Stomach (tissue), 9 donors: ENCODE results near the gene APRT. TPM values are rescaled to one million over a fixed set of nuclear protein-coding genes. Genes with fewer than 3 reads are reported as not detected.

ENCODE experiments used
- DNase-seq, 2 donors: peaks; one replicate each; pipeline versions ENCODE4 v3.0.0 to v3.0.0-alpha.2; 2013 to 2019
- H3K27ac ChIP-seq, 5 donors: fragments of 200-600 bp in 4 of 5; sonication (generic) in 4 of 5; one replicate each; pipeline ENCODE4 v1.5.1; 2013 to 2019; ENCODE audit warnings: mild to moderate bottlenecking in 1 of 5, moderate library complexity in 1 of 5
- H3K27me3 ChIP-seq, 3 donors: fragments of 200-600 bp; sonication (generic); one replicate each; pipeline ENCODE4 v1.5.1; 2017 to 2019; ENCODE audit warnings: mixed run types in 1 of 3
- H3K36me3 ChIP-seq, 4 donors: fragments of 200-600 bp; sonication (generic); 1 replicate in 3 of 4; 2 replicates in 1 of 4; pipeline ENCODE4 v1.5.1; 2016 to 2019
- H3K4me1 ChIP-seq, 4 donors: fragments of 200-600 bp; sonication (generic); one replicate each; pipeline ENCODE4 v1.5.1; 2016 to 2019
- H3K4me3 ChIP-seq, 4 donors: fragments of 200-600 bp; sonication (generic) in 3 of 4; one replicate each; pipeline ENCODE4 v1.5.1; 2016 to 2019; ENCODE audit warnings: mild to moderate bottlenecking in 1 of 4
- H3K9me3 ChIP-seq, 4 donors: fragments of 200-600 bp; sonication (generic); one replicate each; pipeline ENCODE4 v1.5.1; 2016 to 2019
- CTCF ChIP-seq, 7 experiments: fragments of 450-650 bp in 4 of 7; fragments of 200-600 bp in 3 of 7; sonication (generic) in 3 of 7; IDR thresholded peaks; one replicate each; pipeline ENCODE4 v1.5.1; 2016 to 2019; ENCODE audit warnings: antibody characterized with exemption in 7 of 7, control low read depth in 2 of 7, mild to moderate bottlenecking in 1 of 7
- EP300 ChIP-seq: sonication (generic); formaldehyde crosslinking; IDR thresholded peaks from one replicate; pipeline ENCODE4 v1.6.1; 2017; ENCODE audit warnings: antibody characterized with exemption
- POLR2A ChIP-seq, 4 donors: fragments of 450-650 bp; IDR thresholded peaks; one replicate each; pipeline ENCODE4 v1.6.1; 2016; ENCODE audit warnings: antibody characterized with exemption in 4 of 4, control low read depth in 2 of 4, mild to moderate bottlenecking in 1 of 4, moderate library complexity in 1 of 4
- POLR2AphosphoS5 ChIP-seq, 3 donors: sonication (generic); formaldehyde crosslinking; IDR thresholded peaks; one replicate each; pipeline ENCODE4 v1.6.1; 2016; ENCODE audit warnings: antibody characterized with exemption in 3 of 3
- WGBS, 5 donors: extraction: QIAGEN DNeasy Blood & Tissue Kit in 3 of 5; methylation state at CpG; one replicate each; pipeline versions ENCODE4 v1.1.5 to v1.1.7; 2013 to 2018; 5-methylcytosine and 5-hydroxymethylcytosine counted together
- intact Hi-C: fragments of 100-400 bp; cut with DNase I; formaldehyde crosslinking; loops from one replicate; pipeline ENCODE4 v1.15.1; 2023; ENCODE audit warnings: low total_unique reads
- polyA plus RNA-seq, 3 donors: library from polyadenylated mRNA; stranded (reverse); fragments of 200-250 nt; gene quantifications; one replicate each; pipeline ENCODE4 v1.2.3, GENCODE V29; 2013
- total RNA-seq, 5 donors: library from RNA; depleted of rRNA; stranded (reverse); fragments of >200 nt; gene quantifications; one replicate each; pipeline versions ENCODE4 v1.1.0 to v1.2.3, GENCODE V29; 2014 to 2016
- donor health status: healthy with polysubstance abuse.
- donor health status: Bipolar disorder and iron deficiency.
- donor health status: healthy.

APRT gene
- total and polyA plus RNA-seq, 8 donors, result 18.1 to 340 (median 232) TPM

- 79 to 89% (median 84%) methylated on average over 21 to 24 of the region's 24 CpGs for WGBS, 5 donors
- no peak for TF ChIP-seq POLR2AphosphoS5 (IDR thresholded peaks at IDR 0.05)
- no peak for TF ChIP-seq POLR2A (IDR thresholded peaks at IDR 0.05)
- TF ChIP-seq EP300, result no peak
- no peak for TF ChIP-seq CTCF (IDR thresholded peaks at IDR 0.05)
- H3K4me1 ChIP-seq, result peaks cover 0 to 4% (median 0%) of the 10 kb centered on the region in 4 donors
- H3K36me3 ChIP-seq, result peaks cover 4 to 64% (median 54%) of the 10 kb centered on the region in 4 donors
- H3K4me3 ChIP-seq, result no peak overlapping the region
- DNase-seq, result no peak
- intact Hi-C loops, result no loop called here
- no peak overlapping the region for H3K27ac ChIP-seq
- no peaks in the 10 kb centered on the region for H3K9me3 ChIP-seq
- no peaks in the 10 kb centered on the region for H3K27me3 ChIP-seq
Observed at GRCh38 chr16:88828711-88829110, 17.0 kb upstream of the APRT start.

GRCh38 chr16:88827727-88828126 lies 16.0 kb upstream of the APRT start:
- TF ChIP-seq POLR2A (IDR thresholded peaks at IDR 0.05) (no peak), POLR2AphosphoS5 (IDR thresholded peaks at IDR 0.05) (no peak)
- peaks cover 0 to 4% (median 0%) of the 10 kb centered on the region in 4 donors for H3K4me1 ChIP-seq
- intact Hi-C loops, result no loop called here
- no peak overlapping the region for H3K4me3 ChIP-seq
- no peaks in the 10 kb centered on the region for H3K27me3 ChIP-seq
- H3K36me3 ChIP-seq, result peaks cover 4 to 72% (median 60%) of the 10 kb centered on the region in 4 donors
- WGBS, 5 donors, result 86 to 96% (median 93%) methylated on average over 14 to 21 of the region's 21 CpGs
- no peak overlapping the region for H3K27ac ChIP-seq
- DNase-seq, result no peak
- no peaks in the 10 kb centered on the region for H3K9me3 ChIP-seq

GRCh38 chr16:88826070-88826840 lies 14.5 kb upstream of the APRT start:
- Histone ChIP-seq H3K27ac (no peak overlapping the region), H3K4me3 (no peak overlapping the region), H3K4me1 (peaks cover 0 to 4% (median 0%) of the 10 kb centered on the region in 4 donors), H3K9me3 (no peaks in the 10 kb centered on the region), H3K36me3 (peaks cover 11 to 86% (median 75%) of the 10 kb centered on the region in 4 donors), H3K27me3 (no peaks in the 10 kb centered on the region)
- intact Hi-C loops, result no loop called here
- peak in 1 of 2 donors; percentile 41 for DNase-seq
- TF ChIP-seq EP300 (no peak), POLR2A (IDR thresholded peaks at IDR 0.05) (no peak), CTCF (IDR thresholded peaks at IDR 0.05) (no peak), POLR2AphosphoS5 (IDR thresholded peaks at IDR 0.05) (no peak)
- WGBS, 5 donors, result 55 to 85% (median 78%) methylated on average over 20 to 26 of the region's 26 CpGs

- H3K27ac ChIP-seq, result no peak overlapping the region
- WGBS, 5 donors, result 86 to 100% (median 95%) methylated on average over 6 to 12 of the region's 12 CpGs
- intact Hi-C loops, result no loop called here
- TF ChIP-seq POLR2A (IDR thresholded peaks at IDR 0.05) (no peak), CTCF (IDR thresholded peaks at IDR 0.05) (no peak), POLR2AphosphoS5 (IDR thresholded peaks at IDR 0.05) (no peak), EP300 (no peak)
- H3K27me3 ChIP-seq, result no peaks in the 10 kb centered on the region
- no peaks in the 10 kb centered on the region for H3K9me3 ChIP-seq
- no peak overlapping the region for H3K4me3 ChIP-seq
- H3K4me1 ChIP-seq, result peaks cover 0 to 4% (median 0%) of the 10 kb centered on the region in 4 donors
- DNase-seq, result no peak
- H3K36me3 ChIP-seq, result peaks cover 11 to 88% (median 80%) of the 10 kb centered on the region in 4 donors
Observed at GRCh38 chr16:88825146-88825545, 13.4 kb upstream of the APRT start.
